Occipital lobe (tissue), 2 donors: ENCODE measurements around the gene PTPN14. TPM values are rescaled to one million over a fixed set of nuclear protein-coding genes. Genes with fewer than 3 reads are reported as not detected.
A peak's percentile ranks its signal among the peaks of the same experiment; 100 is the strongest.
"Not testable (repeated sequence)": the region's sequence is repeated elsewhere in the genome, so short reads cannot be mapped to it uniquely, and the experiment has no call there.

ENCODE experiments used
- DNase-seq: peaks from one replicate; lab custom pipeline; 2025; lab: John Stamatoyannopoulos, UW
- total RNA-seq: library from RNA; depleted of rRNA; stranded (reverse); fragments of >200 nt; gene quantifications from one replicate; pipeline ENCODE4 v1.2.3, GENCODE V29; 2014

The PTPN14 gene
- total RNA-seq, result 2.7 TPM

GRCh38 chr1:214551436-214552173 is at the start of gene PTPN14:
PTPN14 (minus strand) TSS chr1:214551602; CDS start chr1:214464803, 86,799 bp downstream.
- peak; percentile 67 for DNase-seq

- no peak for DNase-seq
Observed at GRCh38 chr1:214593158-214593557, 41.8 kb upstream of the PTPN14 start.

GRCh38 chr1:214591918-214592317 is 40.5 kb upstream of the PTPN14 start:
- not testable (repeated sequence) for DNase-seq

GRCh38 chr1:214590696-214591095 is 39.3 kb upstream of the PTPN14 start:
- no peak for DNase-seq

- no peak for DNase-seq
Observed at GRCh38 chr1:214588963-214589597, 37.7 kb upstream of the PTPN14 start.

GRCh38 chr1:214587165-214587564 is 35.8 kb upstream of the PTPN14 start:
- no peak for DNase-seq

GRCh38 chr1:214586621-214587020 is 35.2 kb upstream of the PTPN14 start:
- no peak for DNase-seq

- DNase-seq, result no peak
Observed at GRCh38 chr1:214584805-214585766, 33.7 kb upstream of the PTPN14 start.

GRCh38 chr1:214583824-214584554 is 32.6 kb upstream of the PTPN14 start:
- no peak for DNase-seq

GRCh38 chr1:214583113-214583512 is 31.7 kb upstream of the PTPN14 start:
- DNase-seq, result no peak

GRCh38 chr1:214582289-214582891 is 31.0 kb upstream of the PTPN14 start:
- no peak for DNase-seq

- DNase-seq, result no peak
Observed at GRCh38 chr1:214581785-214582184, 30.4 kb upstream of the PTPN14 start.

GRCh38 chr1:214579183-214579582 is 27.8 kb upstream of the PTPN14 start:
- no peak for DNase-seq

GRCh38 chr1:214576120-214576519 is 24.7 kb upstream of the PTPN14 start:
- DNase-seq, result not testable (repeated sequence)

- DNase-seq, result no peak
Observed at GRCh38 chr1:214574598-214575411, 23.4 kb upstream of the PTPN14 start.

- no peak for DNase-seq
Observed at GRCh38 chr1:214573386-214574318, 22.2 kb upstream of the PTPN14 start.

GRCh38 chr1:214571281-214571680 is 19.9 kb upstream of the PTPN14 start:
- DNase-seq, result no peak

- DNase-seq, result no peak
Observed at GRCh38 chr1:214570442-214570841, 19.0 kb upstream of the PTPN14 start.
